CD4-positive, CD25-positive, alpha-beta regulatory T cell (primary cell): Measurements from ENCODE around the gene POU2F3. TPM values are rescaled to one million over a fixed set of nuclear protein-coding genes. Genes with fewer than 3 reads are reported as not detected.

Experiments used
- ATAC-seq, 2 donors: fragments of 150-1000 bp; cut with Tn5 transposase; one replicate each; pipeline ENCODE4 v1.10.0; 2021; ENCODE audit warnings: low read depth in 2 of 2, moderate number of reproducible peaks in 2 of 2, moderate library complexity in 1 of 2
- DNase-seq, 3 donors: peaks; one replicate each; pipeline versions ENCODE4 v3.0.0 to v3.0.0-alpha.2; 2012 to 2022; ENCODE audit warnings: mixed read lengths in 1 of 3
- H3K27ac ChIP-seq: one replicate; pipeline ENCODE4 v1.7.0; 2013; ENCODE audit warnings: mild to moderate bottlenecking, low read length; ENCODE audit not compliant: insufficient read depth, poor library complexity, severe bottlenecking
- H3K27me3 ChIP-seq: one replicate; pipeline ENCODE4 v1.7.0; 2013; ENCODE audit warnings: low read length; ENCODE audit not compliant: control insufficient read depth, insufficient read depth
- H3K36me3 ChIP-seq: one replicate; pipeline ENCODE4 v1.7.0; 2013; ENCODE audit warnings: mild to moderate bottlenecking, low read length, moderate library complexity; ENCODE audit not compliant: control insufficient read depth, insufficient read depth
- H3K4me1 ChIP-seq: 2 replicates; pipeline ENCODE4 v1.7.0; 2013; ENCODE audit warnings: mild to moderate bottlenecking, low read length; ENCODE audit not compliant: insufficient read depth, control insufficient read depth, poor library complexity, severe bottlenecking
- H3K4me3 ChIP-seq: one replicate; pipeline ENCODE4 v1.7.0; 2013; ENCODE audit warnings: low read depth, mild to moderate bottlenecking, low read length, moderate library complexity
- H3K9me3 ChIP-seq, 2 experiments: 1 replicate in 1 of 2; 2 replicates in 1 of 2; pipeline ENCODE4 v1.7.0; 2013; ENCODE audit warnings: low read length in 2 of 2, mild to moderate bottlenecking in 1 of 2, moderate library complexity in 1 of 2; ENCODE audit not compliant: control insufficient read depth in 2 of 2
- H3K27ac Mint-ChIP-seq, 3 donors: one replicate each; pipeline ENCODE4 v1.8.0; 2020 to 2022; ENCODE audit warnings: mild to moderate bottlenecking in 3 of 3, mixed read lengths in 3 of 3, moderate library complexity in 2 of 3
- H3K27me3 Mint-ChIP-seq: one replicate; pipeline ENCODE4 v1.8.0; 2022; ENCODE audit warnings: mild to moderate bottlenecking, mixed read lengths
- H3K36me3 Mint-ChIP-seq: one replicate; pipeline ENCODE4 v1.8.0; 2020; ENCODE audit warnings: mixed read lengths
- H3K4me1 Mint-ChIP-seq, 4 donors: one replicate each; pipeline ENCODE4 v1.8.0; 2020 to 2022; ENCODE audit warnings: mixed read lengths in 4 of 4, mild to moderate bottlenecking in 1 of 4
- H3K4me3 Mint-ChIP-seq, 4 donors: one replicate each; pipeline ENCODE4 v1.8.0; 2020 to 2022; ENCODE audit warnings: mild to moderate bottlenecking in 4 of 4, mixed read lengths in 4 of 4, moderate library complexity in 3 of 4
- H3K9me3 Mint-ChIP-seq, 7 donors: one replicate each; pipeline ENCODE4 v1.8.0; 2020 to 2022; ENCODE audit warnings: mixed read lengths in 7 of 7, mild to moderate bottlenecking in 3 of 7, moderate library complexity in 2 of 7
- polyA plus RNA-seq, 4 donors: library from polyadenylated mRNA; unstranded; fragments of 300-500 nt; fragmentation: Illumina TruSeq; gene quantifications; one replicate each; pipeline ENCODE4 v1.2.3, GENCODE V29; 2021
- total RNA-seq: library from RNA; stranded (reverse); gene quantifications from one replicate; pipeline ENCODE4 v1.2.3, GENCODE V29; 2022

POU2F3 gene
- total and polyA plus RNA-seq, 5 donors from 2014 or later = not detected

- no peak overlapping the region for H3K27ac ChIP-seq
- Mint-ChIP-seq H3K9me3 (no peaks in the 10 kb centered on the region), H3K36me3 (no peaks in the 10 kb centered on the region), H3K4me1 (peaks cover 0 to 3% (median 3%) of the 10 kb centered on the region in 4 donors), H3K27ac (no peak overlapping the region), H3K27me3 (peaks cover under 1% of the 10 kb centered on the region), H3K4me3 (no peak overlapping the region)
- no peaks in the 10 kb centered on the region for H3K9me3 ChIP-seq
- no peak for ATAC-seq
- H3K4me1 ChIP-seq = no peaks in the 10 kb centered on the region
- DNase-seq = no peak
- H3K4me3 ChIP-seq = no peak overlapping the region
- H3K27me3 ChIP-seq = no peaks in the 10 kb centered on the region
- no peaks in the 10 kb centered on the region for H3K36me3 ChIP-seq
These were observed 125.6 kb downstream of the POU2F3 start for GRCh38 chr11:120365512-120365911.

Other genes with a start within 250 kb of the POU2F3 start
- not detected for gene TRIM29, start 102.0 kb upstream of the POU2F3 start, total RNA-seq
- gene TRIM29, start 102.0 kb upstream of the POU2F3 start, polyA plus RNA-seq = not detected
- 1.2 TPM for gene OAF, start 29.1 kb upstream of the POU2F3 start, total RNA-seq
- gene OAF, start 29.1 kb upstream of the POU2F3 start, polyA plus RNA-seq = 1 to 10 TPM in 1 of 4 donors, under 1 TPM in 3; 0.38 to 1.1 (median 0.47) TPM
- 0.42 TPM for gene TLCD5, start 85.2 kb downstream of the POU2F3 start, total RNA-seq
- gene TLCD5, start 85.2 kb downstream of the POU2F3 start, polyA plus RNA-seq = under 1 TPM in 3 of 4 donors, not detected in 1; 0.21 to 0.46 (median 0.29) TPM
- 29.7 TPM for gene ARHGEF12, start 96.3 kb downstream of the POU2F3 start, total RNA-seq
- 1 to 10 TPM; 3.2 to 6.6 (median 5.3) TPM for gene ARHGEF12, start 96.3 kb downstream of the POU2F3 start, polyA plus RNA-seq